Forelimb muscle (tissue), 1 donor: ENCODE data around the gene PTPRG. TPM values are rescaled to one million over a fixed set of nuclear protein-coding genes. Genes with fewer than 3 reads are reported as not detected.
A peak's percentile ranks its signal among the peaks of the same experiment; 100 is the strongest.

Source experiments
- DNase-seq: peaks from one replicate; pipeline ENCODE4 v3.0.0-alpha.2; 2013; ENCODE audit warnings: low read depth
- polyA plus RNA-seq: library from polyadenylated mRNA; unstranded; fragments of 120-200 nt; gene quantifications from one replicate; pipeline ENCODE4 v1.2.1, GENCODE V29; 2013; ENCODE audit not compliant: insufficient read length

PTPRG gene
- polyA plus RNA-seq, 1 donor: 24.2 TPM

GRCh38 chr3:61955483-61955882, 394.1 kb downstream of the PTPRG start:
- no peak for DNase-seq

DNA sequence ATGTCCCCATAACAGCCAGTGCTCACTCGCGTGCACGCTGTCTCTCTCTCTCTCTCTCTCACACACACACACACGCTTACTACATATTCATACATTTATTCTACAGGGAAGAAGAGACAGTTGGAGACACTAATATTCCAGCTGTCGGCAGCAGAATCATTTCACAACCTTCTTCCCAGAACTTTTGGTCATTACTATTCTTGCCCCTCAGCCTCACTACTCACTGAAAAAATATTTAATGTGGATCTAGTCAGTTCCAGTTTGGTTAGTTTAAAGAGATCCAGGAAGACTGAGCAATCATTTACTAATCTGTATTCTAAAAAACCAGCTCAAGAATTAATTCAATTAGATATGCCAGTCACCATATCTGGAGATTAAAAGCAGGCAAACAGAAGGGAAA, 394.9 kb downstream of the PTPRG start:
- DNase-seq: peak; percentile 19

DNA sequence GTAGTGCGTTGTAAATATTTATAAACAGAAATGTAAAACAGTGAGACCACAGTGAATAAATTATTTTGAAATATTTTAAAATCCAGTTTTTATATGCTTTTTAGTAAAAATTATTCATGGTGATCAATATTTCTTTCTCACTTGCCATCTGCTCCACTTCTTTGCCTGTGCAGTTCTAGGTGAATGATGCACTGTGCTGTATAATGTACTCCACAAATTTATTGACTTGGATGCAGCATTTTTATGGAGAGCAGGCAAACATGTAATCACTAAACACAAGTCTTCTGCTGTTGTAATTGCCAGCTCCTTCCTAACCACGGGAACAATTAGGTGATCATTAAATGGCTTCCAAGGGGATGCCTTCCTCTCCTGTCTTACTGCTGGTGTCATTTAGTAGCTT, 395.9 kb downstream of the PTPRG start:
- no peak for DNase-seq

- DNase-seq: no peak
These were observed 399.6 kb downstream of the PTPRG start for GRCh38 chr3:61960976-61961375.

GRCh38 chr3:61961900-61962299, 400.5 kb downstream of the PTPRG start:
- DNase-seq: no peak

DNA sequence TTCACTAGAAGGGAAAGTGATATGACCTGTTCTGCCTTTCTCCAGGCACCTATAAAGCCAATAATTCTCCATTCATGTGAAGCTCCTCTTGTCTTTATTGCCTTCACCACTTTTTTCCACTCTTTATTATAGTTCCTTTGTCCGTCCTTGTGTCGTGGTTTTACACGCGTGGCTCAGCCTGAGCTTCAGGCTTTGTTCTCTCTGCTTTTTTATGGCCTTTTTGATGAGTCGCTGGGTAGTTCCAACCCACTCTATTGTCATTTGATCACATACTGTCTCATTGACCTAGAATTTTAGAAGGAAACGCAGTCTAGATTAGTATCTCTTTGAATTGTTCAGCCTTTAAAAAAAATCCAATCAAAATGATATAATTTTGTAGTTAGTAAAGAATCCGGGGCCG, 403.2 kb downstream of the PTPRG start:
- no peak for DNase-seq

DNA sequence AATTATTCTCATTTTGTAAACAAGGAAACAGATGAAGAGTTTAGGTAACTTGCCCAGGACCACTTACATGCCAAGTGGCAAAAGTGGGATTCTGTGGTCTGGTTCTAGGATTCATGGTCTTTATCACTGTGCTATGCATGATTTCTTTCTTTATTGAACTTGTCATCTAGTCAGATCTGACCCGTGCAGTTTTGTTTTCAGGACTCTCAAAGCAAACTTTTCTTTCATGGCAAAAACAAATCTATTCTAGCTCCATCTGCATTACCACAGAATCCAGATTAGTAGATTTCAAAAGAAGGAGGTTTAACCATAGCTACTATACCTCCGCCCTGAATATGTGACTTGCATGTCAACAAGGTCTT, 404.4 kb downstream of the PTPRG start:
- DNase-seq: no peak

GRCh38 chr3:61966200-61966599, 404.8 kb downstream of the PTPRG start:
- no peak for DNase-seq

- no peak for DNase-seq
These were observed 405.6 kb downstream of the PTPRG start for GRCh38 chr3:61967019-61967418.

- no peak for DNase-seq
These were observed 406.6 kb downstream of the PTPRG start for GRCh38 chr3:61967937-61968336.

DNA sequence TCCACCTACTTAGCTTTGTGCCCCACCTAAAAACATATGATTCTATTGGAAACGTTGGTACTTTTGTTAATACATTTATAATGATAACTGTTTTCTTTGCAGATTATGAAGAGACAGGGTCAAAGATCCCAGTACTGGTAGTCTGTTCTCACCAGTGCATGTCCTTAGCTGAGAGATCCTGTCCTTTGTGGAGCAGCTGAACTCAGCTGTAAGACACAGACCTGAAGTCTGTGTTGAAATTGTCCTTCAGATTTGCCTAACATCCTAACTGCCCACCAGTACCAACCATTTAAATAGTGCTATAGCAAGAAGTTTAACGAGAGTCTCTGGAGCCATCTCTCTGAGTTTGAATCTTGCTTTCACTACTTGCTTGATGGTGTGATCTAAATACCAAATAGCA, 413.3 kb downstream of the PTPRG start:
- no peak for DNase-seq

DNA sequence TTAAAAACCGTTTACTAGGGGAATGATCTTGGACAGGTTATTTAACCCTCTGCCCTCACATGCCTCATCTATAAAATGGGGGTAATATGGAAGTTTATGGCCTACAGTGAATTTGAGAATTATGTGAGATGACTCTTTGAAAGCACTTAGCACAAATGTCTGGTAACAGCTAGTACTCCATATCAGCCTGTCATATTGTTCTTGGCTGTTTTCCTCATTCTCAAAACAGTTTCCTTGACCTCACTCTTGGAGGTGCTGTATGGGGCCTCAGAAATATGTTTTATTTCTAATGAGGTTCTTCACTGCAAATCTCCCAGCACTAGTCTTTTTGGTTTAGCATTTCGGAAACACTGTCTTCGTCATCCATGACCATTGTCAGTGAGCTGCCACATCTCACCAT, 413.8 kb downstream of the PTPRG start:
- no peak for DNase-seq

- no peak for DNase-seq
These were observed 414.6 kb downstream of the PTPRG start for GRCh38 chr3:61975936-61976335.

DNA sequence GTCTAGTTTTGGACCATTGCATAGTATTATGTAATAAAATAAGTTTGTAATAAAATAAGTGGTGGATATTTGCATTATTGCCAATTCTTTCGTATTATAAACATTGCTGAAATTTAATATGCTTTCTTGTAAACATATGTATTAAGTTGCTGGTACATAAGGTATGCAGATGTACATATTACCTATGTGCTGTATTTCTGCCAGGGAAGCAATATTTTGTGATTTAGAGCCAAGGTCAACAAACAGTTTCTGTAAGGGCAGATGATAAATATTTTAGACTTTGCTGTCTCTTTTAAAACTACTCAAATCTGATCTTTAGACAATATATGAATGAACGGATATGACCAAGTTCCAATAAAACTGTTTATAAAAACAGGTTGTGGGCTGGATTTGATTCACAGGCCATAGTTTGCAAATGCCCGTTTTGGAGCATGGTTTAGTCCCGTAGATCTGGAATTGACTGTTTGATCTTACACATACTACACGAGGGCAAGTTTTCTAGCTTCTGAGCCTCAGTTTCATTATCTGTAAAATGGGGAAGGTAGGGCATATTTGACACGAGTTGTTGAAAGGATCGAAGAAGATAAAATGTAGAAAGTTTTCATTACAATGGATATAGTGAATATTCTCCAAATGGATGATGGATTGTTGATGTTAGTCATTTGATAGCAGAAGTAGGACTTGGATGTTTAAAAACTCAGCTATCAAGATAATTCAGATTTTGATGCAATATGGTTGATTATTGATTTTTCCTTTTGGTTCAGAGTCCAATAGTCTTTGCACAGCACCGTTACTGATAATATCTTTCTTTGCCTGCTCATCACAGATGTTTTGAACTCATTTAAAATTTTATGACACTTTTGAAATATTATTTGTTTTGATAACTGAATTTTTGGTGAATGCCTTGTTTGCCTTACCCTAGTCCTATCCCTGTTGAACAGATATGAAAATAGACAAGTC, 417.4 kb downstream of the PTPRG start:
- DNase-seq: no peak

- no peak for DNase-seq
These were observed 418.3 kb downstream of the PTPRG start for GRCh38 chr3:61979638-61980037.

GRCh38 chr3:61980041-61980440, 418.7 kb downstream of the PTPRG start:
- no peak for DNase-seq

DNA sequence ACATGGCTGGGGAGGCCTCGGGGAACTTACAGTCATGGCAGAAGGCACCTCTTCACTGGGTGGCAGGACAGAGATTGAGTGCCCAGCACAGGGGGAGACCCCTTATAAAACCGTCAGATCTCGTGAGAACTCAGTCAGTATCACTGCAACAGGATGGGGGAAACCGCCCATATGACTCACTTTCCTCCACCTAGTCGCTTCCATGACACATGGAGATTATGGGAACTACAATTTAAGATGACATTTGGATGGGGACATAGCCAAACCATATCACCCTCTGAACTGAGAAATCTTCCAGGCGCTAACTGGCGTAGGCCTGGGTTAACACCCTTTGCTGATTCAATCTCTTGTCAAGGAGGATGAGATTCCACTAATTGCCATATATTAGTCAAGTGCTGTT, 419.7 kb downstream of the PTPRG start:
- no peak for DNase-seq

- DNase-seq: no peak
These were observed 422.1 kb downstream of the PTPRG start for GRCh38 chr3:61983479-61983878.

DNA sequence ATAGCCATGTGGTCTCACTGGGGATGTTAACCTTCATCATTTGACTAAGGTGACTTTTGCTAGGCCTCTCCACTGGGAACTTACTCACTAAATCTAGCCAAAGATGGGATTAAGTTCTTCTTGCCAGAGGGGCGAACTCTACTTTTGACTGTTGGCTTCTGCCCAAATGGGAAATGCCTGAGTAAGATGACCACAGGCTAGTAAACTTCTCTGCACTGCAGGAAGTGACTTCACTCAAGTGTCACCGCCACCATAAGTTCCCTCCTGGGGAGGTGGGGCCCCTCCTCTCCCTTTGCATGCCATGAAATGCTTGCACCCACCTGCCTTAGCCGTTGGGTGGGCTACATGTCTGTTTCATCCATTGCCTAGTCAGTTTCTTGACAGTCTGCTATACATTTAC, 423.6 kb downstream of the PTPRG start:
- DNase-seq: no peak

- no peak for DNase-seq
These were observed 425.1 kb downstream of the PTPRG start for GRCh38 chr3:61986473-61986872.

DNA sequence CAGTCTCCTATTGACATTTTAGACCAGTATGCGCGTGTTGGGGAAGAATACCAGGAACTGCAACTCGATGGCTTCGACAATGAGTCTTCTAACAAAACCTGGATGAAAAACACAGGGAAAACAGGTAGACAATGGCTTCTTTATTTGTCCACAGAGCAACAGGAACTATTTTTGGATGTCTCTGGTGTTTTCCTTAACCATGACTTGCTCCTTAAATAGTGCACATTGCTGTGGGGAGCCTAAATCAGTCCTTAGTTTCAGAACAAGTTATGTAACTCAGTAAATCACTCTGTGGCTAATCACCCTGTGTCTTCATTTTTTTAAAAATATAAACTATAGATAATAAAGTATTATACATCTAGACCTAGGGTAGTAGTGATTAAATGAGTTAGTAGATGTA, 428.3 kb downstream of the PTPRG start:
- no peak for DNase-seq

- DNase-seq: no peak
These were observed 429.1 kb downstream of the PTPRG start for GRCh38 chr3:61990327-61991027.

GRCh38 chr3:61991706-61992105, 430.3 kb downstream of the PTPRG start:
- no peak for DNase-seq
